Heart left ventricle (tissue), 16 donors: Measurements from ENCODE around the gene MYO10. TPM values are rescaled to one million over a fixed set of nuclear protein-coding genes. Genes with fewer than 3 reads are reported as not detected.

Experiments
- ATAC-seq, 4 donors: fragments of 200-7000 bp; cut with Tn5 transposase; one replicate each; pipeline ENCODE4 v1.9.1; 2020 to 2022; ENCODE audit warnings: moderate library complexity in 4 of 4, mild to moderate bottlenecking in 3 of 4, moderate number of reproducible peaks in 1 of 4
- DNase-seq, 5 donors: peaks; one replicate each; pipeline ENCODE4 v3.0.0-alpha.2; 2020
- H3K27ac ChIP-seq, 12 donors: fragments of 200-600 bp; sonication (generic) in 4 of 12; one replicate each; pipeline versions ENCODE4 v1.5.0 to v1.8.0; 2016 to 2022; ENCODE audit warnings: mild to moderate bottlenecking in 2 of 12
- H3K27me3 ChIP-seq, 9 donors: fragments of 200-600 bp; sonication (generic) in 2 of 9; one replicate each; pipeline versions ENCODE4 v1.5.1 to v1.8.0; 2016 to 2022; ENCODE audit warnings: mild to moderate bottlenecking in 3 of 9
- H3K36me3 ChIP-seq, 9 donors: fragments of 200-600 bp; sonication (generic) in 2 of 9; one replicate each; pipeline versions ENCODE4 v1.5.0 to v1.8.0; 2018 to 2022; ENCODE audit warnings: mild to moderate bottlenecking in 2 of 9
- H3K4me1 ChIP-seq, 12 donors: fragments of 200-600 bp; sonication (generic) in 4 of 12; one replicate each; pipeline versions ENCODE4 v1.5.0 to v1.8.0; 2016 to 2022; ENCODE audit warnings: mild to moderate bottlenecking in 3 of 12
- H3K4me3 ChIP-seq, 12 donors: fragments of 200-600 bp; sonication (generic) in 4 of 12; one replicate each; pipeline versions ENCODE4 v1.5.0 to v1.8.0; 2017 to 2022; ENCODE audit warnings: mild to moderate bottlenecking in 9 of 12, moderate library complexity in 4 of 12
- H3K9me3 ChIP-seq, 12 donors: fragments of 200-600 bp; sonication (generic) in 4 of 12; one replicate each; pipeline versions ENCODE4 v1.5.0 to v1.8.0; 2016 to 2022; ENCODE audit warnings: mild to moderate bottlenecking in 1 of 12
- POLR2A ChIP-seq, 2 donors: fragments of 450-650 bp; IDR thresholded peaks; one replicate each; pipeline ENCODE4 v1.6.1; 2017; ENCODE audit warnings: antibody characterized with exemption in 2 of 2, mild to moderate bottlenecking in 2 of 2, moderate library complexity in 2 of 2
- WGBS, 4 donors: extraction: QIAGEN DNeasy Blood & Tissue Kit in 2 of 4; methylation state at CpG; one replicate each; pipeline versions ENCODE4 v1.1.5 to v1.1.7; 2013 to 2018; 5-methylcytosine and 5-hydroxymethylcytosine counted together
- intact Hi-C, 10 donors: fragments of 100-400 bp; cut with DNase I; formaldehyde crosslinking; loops; one replicate each; pipeline versions ENCODE4 v1.11.1 to v1.14.2; 2022
- polyA plus RNA-seq, 2 donors: library from polyadenylated mRNA; stranded (reverse); fragments of 200-250 nt; gene quantifications; one replicate each; pipeline ENCODE4 v1.2.3, GENCODE V29; 2013
- total RNA-seq, 9 donors: library from RNA; depleted of rRNA in 2 of 9; stranded (reverse); fragments of >200 nt in 2 of 9; fragmentation: NEBNext Ultra II Directional in 3 of 9; extraction: Animal tissue kit (Norgen Biotek cat#: 25700) in 3 of 9; gene quantifications; one replicate each; pipeline versions ENCODE4 v1.1.0 to v1.2.4, GENCODE V29; 2016 to 2023
- TF ChIP-seq, protein P1 (sequence below), 12 donors: fragments of 200-600 bp; sonication (generic) in 4 of 12; IDR thresholded peaks; one replicate each; pipeline versions ENCODE4 v1.5.0 to v1.8.0; 2018 to 2022; ENCODE audit warnings: antibody characterized with exemption in 12 of 12, mild to moderate bottlenecking in 5 of 12
- donor health status: ischemic (EF 13 %, LVEDD 7.1; RV severe dilation, severe dysfunction).
- donor health status: healthy with polysubstance abuse.
- donor health status: DM: no; HTN: yes; CAD: no.
- donor health status: DM: no; HTN: no; CAD: no.
- donor health status: ischemic (EF 25% LVEDD 6.9; RV normal size, moderate dysfunction).
- donor health status: ischemic (EF 25% LVEDD 5.7; RV mildly dilated, moderate dysfunction).
- donor health status: healthy.
- donor health status: DM: yes; HTN: yes; CAD: no.
- donor health status: ischemic (EF 35%, LVEDD 5.7; RV mildly dilated, moderate dysfunction).
- donor health status: nonischemic (EF 11% LVEDD 7.7; RV severe dilation, severe dysfunction).
- donor health status: DM: yes; HTN: yes; CAD: no.
- donor health status: PGD.
- donor health status: ischemic (EF 29% LVEDD 5.4; RV normal size, mild dysfunction).
- donor health status: nonischemic (EF 23%, LVEDD 6.1; RV moderate dilation, normal function).

MYO10 gene
- total and polyA plus RNA-seq, 11 donors: 2.0 to 17.3 (median 3.8) TPM

- no peak for ATAC-seq
- Histone ChIP-seq H3K27ac (no peak overlapping the region), H3K27me3 (no peaks in the 10 kb centered on the region), H3K9me3 (no peaks in the 10 kb centered on the region), H3K4me3 (no peak overlapping the region), H3K4me1 (no peaks in the 10 kb centered on the region), H3K36me3 (no peaks in the 10 kb centered on the region)
- 92 to 95% (median 94%) methylated on average over 11 of the region's 11 CpGs for WGBS, 4 donors
- intact Hi-C loops: no loop called here
- no peak for TF ChIP-seq POLR2A (IDR thresholded peaks at IDR 0.05)
- TF ChIP-seq, protein P1, sequence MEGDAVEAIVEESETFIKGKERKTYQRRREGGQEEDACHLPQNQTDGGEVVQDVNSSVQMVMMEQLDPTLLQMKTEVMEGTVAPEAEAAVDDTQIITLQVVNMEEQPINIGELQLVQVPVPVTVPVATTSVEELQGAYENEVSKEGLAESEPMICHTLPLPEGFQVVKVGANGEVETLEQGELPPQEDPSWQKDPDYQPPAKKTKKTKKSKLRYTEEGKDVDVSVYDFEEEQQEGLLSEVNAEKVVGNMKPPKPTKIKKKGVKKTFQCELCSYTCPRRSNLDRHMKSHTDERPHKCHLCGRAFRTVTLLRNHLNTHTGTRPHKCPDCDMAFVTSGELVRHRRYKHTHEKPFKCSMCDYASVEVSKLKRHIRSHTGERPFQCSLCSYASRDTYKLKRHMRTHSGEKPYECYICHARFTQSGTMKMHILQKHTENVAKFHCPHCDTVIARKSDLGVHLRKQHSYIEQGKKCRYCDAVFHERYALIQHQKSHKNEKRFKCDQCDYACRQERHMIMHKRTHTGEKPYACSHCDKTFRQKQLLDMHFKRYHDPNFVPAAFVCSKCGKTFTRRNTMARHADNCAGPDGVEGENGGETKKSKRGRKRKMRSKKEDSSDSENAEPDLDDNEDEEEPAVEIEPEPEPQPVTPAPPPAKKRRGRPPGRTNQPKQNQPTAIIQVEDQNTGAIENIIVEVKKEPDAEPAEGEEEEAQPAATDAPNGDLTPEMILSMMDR (IDR thresholded peaks at IDR 0.05): no peak
- no peak for DNase-seq
Measured at GRCh38 chr5:16644301-16644889, 291.7 kb downstream of the MYO10 start.

GRCh38 chr5:16642867-16643266 lies 293.2 kb downstream of the MYO10 start:
- no peaks in the 10 kb centered on the region for H3K4me1 ChIP-seq
- TF ChIP-seq, protein P1 (IDR thresholded peaks at IDR 0.05): no peak
- no peaks in the 10 kb centered on the region for H3K9me3 ChIP-seq
- no peak for ATAC-seq
- 43 to 75% (median 60%) methylated on average over 2 of the region's 2 CpGs for WGBS, 4 donors
- H3K36me3 ChIP-seq: no peaks in the 10 kb centered on the region
- no peaks in the 10 kb centered on the region for H3K27me3 ChIP-seq
- DNase-seq: no peak
- no peak overlapping the region for H3K4me3 ChIP-seq
- no peak overlapping the region for H3K27ac ChIP-seq
- intact Hi-C loops: no loop called here

DNA sequence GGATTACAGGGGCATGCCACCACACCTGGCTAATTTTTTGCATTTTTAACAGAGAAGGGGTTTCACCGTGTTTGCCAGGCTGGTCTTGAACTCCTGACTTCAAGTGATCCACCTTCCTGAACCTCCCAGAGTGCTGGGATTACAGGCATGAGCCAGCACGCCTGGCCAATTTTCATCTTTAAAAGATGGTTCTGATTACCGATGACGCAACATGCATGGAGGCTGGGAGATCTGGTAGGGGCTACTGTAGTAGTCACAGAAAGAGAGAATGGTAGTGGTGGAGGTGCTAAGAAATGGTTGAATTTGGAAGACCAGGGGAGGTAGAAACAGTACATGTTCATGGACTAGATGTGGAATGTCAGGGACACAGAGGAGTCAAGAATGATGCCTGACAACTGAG lies 296.9 kb downstream of the MYO10 start:
- no peak overlapping the region for H3K27ac ChIP-seq
- DNase-seq (no peak), ATAC-seq (no peak)
- TF ChIP-seq POLR2A (IDR thresholded peaks at IDR 0.05): no peak
- TF ChIP-seq, protein P1 (IDR thresholded peaks at IDR 0.05): no peak
- H3K27me3 ChIP-seq: no peaks in the 10 kb centered on the region
- H3K4me1 ChIP-seq: no peaks in the 10 kb centered on the region
- H3K9me3 ChIP-seq: no peaks in the 10 kb centered on the region
- intact Hi-C loops: no loop called here
- no peak overlapping the region for H3K4me3 ChIP-seq
- 91 to 96% (median 95%) methylated on average over 4 of the region's 4 CpGs for WGBS, 4 donors
- H3K36me3 ChIP-seq: no peaks in the 10 kb centered on the region

DNA sequence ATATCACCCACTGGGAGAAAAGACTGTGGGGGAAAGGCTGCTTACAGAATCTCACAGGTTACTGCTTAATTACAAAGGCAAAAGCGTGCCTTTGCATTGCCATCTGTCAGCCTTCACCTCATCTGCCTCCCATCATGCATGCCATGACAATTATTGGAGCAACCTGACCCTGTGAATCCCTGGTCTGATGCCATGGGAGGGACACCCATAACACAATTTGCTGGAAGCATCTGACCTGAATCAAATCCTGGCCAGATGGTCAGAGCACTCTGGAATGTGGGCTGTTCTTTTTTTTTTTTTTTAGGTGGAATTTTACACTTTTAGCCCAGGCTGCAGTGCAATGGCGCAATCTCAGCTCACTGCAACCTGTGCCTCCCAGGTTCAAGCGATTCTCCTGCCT lies 307.7 kb downstream of the MYO10 start:
- no peaks in the 10 kb centered on the region for H3K36me3 ChIP-seq
- H3K4me3 ChIP-seq: no peak overlapping the region
- ATAC-seq: no peak
- intact Hi-C loops: no loop called here
- TF ChIP-seq POLR2A (IDR thresholded peaks at IDR 0.05): no peak
- TF ChIP-seq, protein P1 (IDR thresholded peaks at IDR 0.05): no peak
- WGBS, 4 donors: 86 to 96% (median 90%) methylated on average over 3 of the region's 3 CpGs
- no peaks in the 10 kb centered on the region for H3K27me3 ChIP-seq
- no peaks in the 10 kb centered on the region for H3K9me3 ChIP-seq
- peaks cover 0 to 24% (median 3%) of the 10 kb centered on the region in 12 donors for H3K4me1 ChIP-seq
- H3K27ac ChIP-seq: peak overlapping the region in 1 of 12 donors; percentile 34
- DNase-seq: no peak
